Central memory CD8-positive, alpha-beta T cell (primary cell): ENCODE results near the gene MAP1A.

Source experiments
- ATAC-seq: fragments of 150-1000 bp; cut with Tn5 transposase; replicated peaks from 2 replicates; pipeline ENCODE4 v1.10.0; 2022; ENCODE audit warnings: mild to moderate bottlenecking, moderate FRiP score, moderate number of reproducible peaks; ENCODE audit not compliant: poor library complexity, severe bottlenecking; ENCODE audit errors: extremely low read depth
- DNase-seq, 2 donors: peaks; one replicate each; pipeline ENCODE4 v3.0.0; 2021; ENCODE audit warnings: low spot score in 2 of 2
- H3K27ac Mint-ChIP-seq: one replicate; pipeline ENCODE4 v1.8.0; 2022; ENCODE audit warnings: low read depth, mild to moderate bottlenecking, moderate library complexity, mixed read lengths
- H3K27me3 Mint-ChIP-seq: one replicate; pipeline ENCODE4 v1.8.0; 2022; ENCODE audit warnings: mixed read lengths
- H3K36me3 Mint-ChIP-seq: one replicate; pipeline ENCODE4 v1.8.0; 2022; ENCODE audit warnings: mild to moderate bottlenecking, moderate library complexity, mixed read lengths; ENCODE audit not compliant: insufficient read depth
- H3K4me1 Mint-ChIP-seq: one replicate; pipeline ENCODE4 v1.8.0; 2022; ENCODE audit warnings: mixed read lengths
- H3K4me3 Mint-ChIP-seq: one replicate; pipeline ENCODE4 v1.8.0; 2022; ENCODE audit warnings: mild to moderate bottlenecking, moderate library complexity, mixed read lengths
- H3K9me3 Mint-ChIP-seq: one replicate; pipeline ENCODE4 v1.8.0; 2022; ENCODE audit warnings: mixed read lengths

The MAP1A gene

DNA sequence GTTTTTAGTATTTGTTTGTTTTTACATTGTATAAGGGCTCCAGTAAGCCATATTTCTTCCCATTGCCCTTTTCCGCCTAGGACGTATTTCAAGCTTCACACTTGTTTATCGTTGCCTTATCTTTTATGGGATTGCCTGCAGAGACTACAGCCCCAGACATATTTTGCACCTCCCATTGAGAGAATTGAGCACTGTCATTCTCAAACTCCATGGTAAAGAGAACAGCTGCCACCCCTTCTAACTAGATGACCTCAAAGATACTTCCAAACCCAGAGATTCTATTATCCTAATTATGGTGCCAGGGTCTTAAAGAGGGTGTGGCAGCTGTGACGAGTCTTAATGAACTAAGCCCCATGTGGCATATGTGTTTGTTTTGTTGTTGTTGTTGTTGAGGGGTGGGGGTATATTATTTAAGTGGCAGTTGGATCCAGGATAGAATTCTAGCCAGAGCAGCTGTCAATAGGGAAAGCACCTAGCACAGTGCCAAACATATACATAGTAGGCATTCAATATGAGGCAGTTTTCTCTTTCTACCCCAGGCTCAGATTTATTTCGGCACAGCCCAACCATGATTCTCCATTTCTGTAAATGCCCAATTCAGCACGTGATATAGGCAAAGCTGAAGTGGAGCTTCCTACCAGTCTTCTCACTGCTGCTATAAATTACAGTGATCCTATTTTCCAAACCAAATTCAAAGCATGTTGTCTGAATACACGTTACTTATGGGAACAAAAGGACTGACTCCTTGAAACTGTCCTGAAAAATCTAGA is 23.5 kb upstream of the MAP1A start:
- peak overlapping the region; percentile 91 for H3K4me3 Mint-ChIP-seq
- H3K27ac Mint-ChIP-seq = peak overlapping the region; percentile 96
- no peaks in the 10 kb centered on the region for H3K9me3 Mint-ChIP-seq
- ATAC-seq (no peak), DNase-seq (no peak)
- H3K27me3 Mint-ChIP-seq = no peaks in the 10 kb centered on the region
- H3K36me3 Mint-ChIP-seq = peaks cover 17% of the 10 kb centered on the region
- peaks cover 29% of the 10 kb centered on the region for H3K4me1 Mint-ChIP-seq

GRCh38 chr15:43498990-43499389 is 18.4 kb upstream of the MAP1A start:
- no peak overlapping the region for H3K4me3 Mint-ChIP-seq
- DNase-seq (no peak), ATAC-seq (no peak)
- H3K27me3 Mint-ChIP-seq = no peaks in the 10 kb centered on the region
- H3K27ac Mint-ChIP-seq = no peak overlapping the region
- H3K9me3 Mint-ChIP-seq = no peaks in the 10 kb centered on the region
- H3K36me3 Mint-ChIP-seq = no peaks in the 10 kb centered on the region
- H3K4me1 Mint-ChIP-seq = no peaks in the 10 kb centered on the region

GRCh38 chr15:43499635-43500034 is 17.8 kb upstream of the MAP1A start:
- Mint-ChIP-seq H3K27me3 (no peaks in the 10 kb centered on the region), H3K27ac (no peak overlapping the region), H3K4me3 (no peak overlapping the region), H3K9me3 (no peaks in the 10 kb centered on the region), H3K4me1 (no peaks in the 10 kb centered on the region), H3K36me3 (no peaks in the 10 kb centered on the region)
- DNase-seq = no peak
- no peak for ATAC-seq

GRCh38 chr15:43505738-43506137 is 11.7 kb upstream of the MAP1A start:
- no peak overlapping the region for H3K4me3 Mint-ChIP-seq
- DNase-seq (no peak), ATAC-seq (no peak)
- no peaks in the 10 kb centered on the region for H3K9me3 Mint-ChIP-seq
- peaks cover 7% of the 10 kb centered on the region for H3K4me1 Mint-ChIP-seq
- no peaks in the 10 kb centered on the region for H3K27me3 Mint-ChIP-seq
- peaks cover 5% of the 10 kb centered on the region for H3K36me3 Mint-ChIP-seq
- H3K27ac Mint-ChIP-seq = no peak overlapping the region

GRCh38 chr15:43508421-43508820 is 9.0 kb upstream of the MAP1A start:
- Mint-ChIP-seq H3K36me3 (peaks cover 9% of the 10 kb centered on the region), H3K4me3 (no peak overlapping the region), H3K27ac (no peak overlapping the region), H3K9me3 (no peaks in the 10 kb centered on the region), H3K27me3 (no peaks in the 10 kb centered on the region), H3K4me1 (peaks cover 20% of the 10 kb centered on the region)
- ATAC-seq (no peak), DNase-seq (no peak)

DNA sequence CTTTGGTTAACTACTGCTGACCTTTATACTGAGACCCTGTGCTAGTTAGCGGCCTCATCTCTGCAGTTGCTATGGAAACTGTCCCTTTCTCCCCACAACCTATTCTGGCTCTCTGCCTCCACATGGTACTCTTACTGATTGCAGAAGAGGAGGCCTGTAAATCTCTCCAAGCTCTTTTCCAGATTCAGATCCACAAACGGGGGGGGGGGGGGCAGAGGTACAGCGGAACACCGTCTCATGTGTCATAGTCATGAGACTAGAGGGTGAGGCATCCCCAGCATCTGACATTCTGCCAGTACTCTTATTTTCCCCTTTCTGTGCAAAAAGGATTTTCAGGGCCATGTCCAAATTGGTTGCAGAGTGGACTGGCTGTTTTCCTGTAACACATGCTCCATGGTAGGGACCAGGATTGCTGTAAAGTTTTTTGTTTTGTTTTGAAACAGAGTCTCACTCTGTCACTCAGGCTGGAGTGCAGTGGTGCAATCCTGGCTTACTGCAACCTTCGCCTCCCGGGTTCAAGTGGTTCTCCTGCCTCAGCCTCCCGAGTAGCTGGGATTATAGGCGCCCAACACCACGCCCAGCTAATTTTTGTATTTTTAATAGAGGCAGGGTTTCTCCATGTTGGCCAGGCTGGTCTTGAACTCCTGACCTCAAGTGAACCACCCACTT is 8.3 kb upstream of the MAP1A start:
- DNase-seq (no peak), ATAC-seq (no peak)
- H3K27ac Mint-ChIP-seq = no peak overlapping the region
- peaks cover 9% of the 10 kb centered on the region for H3K36me3 Mint-ChIP-seq
- no peaks in the 10 kb centered on the region for H3K9me3 Mint-ChIP-seq
- H3K27me3 Mint-ChIP-seq = no peaks in the 10 kb centered on the region
- H3K4me3 Mint-ChIP-seq = peak overlapping the region; percentile 92
- peaks cover 20% of the 10 kb centered on the region for H3K4me1 Mint-ChIP-seq

- peaks cover 9% of the 10 kb centered on the region for H3K36me3 Mint-ChIP-seq
- no peaks in the 10 kb centered on the region for H3K9me3 Mint-ChIP-seq
- H3K27me3 Mint-ChIP-seq = no peaks in the 10 kb centered on the region
- peak overlapping the region; percentile 98 for H3K27ac Mint-ChIP-seq
- peaks cover 20% of the 10 kb centered on the region for H3K4me1 Mint-ChIP-seq
- H3K4me3 Mint-ChIP-seq = peak overlapping the region; percentile 92
- DNase-seq (no peak), ATAC-seq (no peak)
Measured at GRCh38 chr15:43509660-43510199, 7.7 kb upstream of the MAP1A start.

GRCh38 chr15:43510200-43511011 is 7.0 kb upstream of the MAP1A start:
- Mint-ChIP-seq H3K4me3 (peak overlapping the region; percentile 92), H3K27ac (peak overlapping the region; percentile 98), H3K36me3 (peaks cover 9% of the 10 kb centered on the region), H3K9me3 (no peaks in the 10 kb centered on the region), H3K27me3 (no peaks in the 10 kb centered on the region), H3K4me1 (peaks cover 20% of the 10 kb centered on the region)
- DNase-seq = peak; percentile 87 to 92
- ATAC-seq = peak; percentile 89

- H3K36me3 Mint-ChIP-seq = peaks cover 9% of the 10 kb centered on the region
- ATAC-seq (no peak), DNase-seq (no peak)
- no peaks in the 10 kb centered on the region for H3K9me3 Mint-ChIP-seq
- peak overlapping the region; percentile 92 for H3K4me3 Mint-ChIP-seq
- H3K4me1 Mint-ChIP-seq = peaks cover 20% of the 10 kb centered on the region
- H3K27ac Mint-ChIP-seq = peak overlapping the region; percentile 98
- H3K27me3 Mint-ChIP-seq = peaks cover 8% of the 10 kb centered on the region
Measured at GRCh38 chr15:43511012-43511885, 6.2 kb upstream of the MAP1A start.

- Mint-ChIP-seq H3K4me1 (peaks cover 20% of the 10 kb centered on the region), H3K9me3 (no peaks in the 10 kb centered on the region), H3K27me3 (peaks cover 31% of the 10 kb centered on the region), H3K4me3 (no peak overlapping the region), H3K36me3 (peaks cover 11% of the 10 kb centered on the region), H3K27ac (no peak overlapping the region)
- no peak for DNase-seq
- ATAC-seq = no peak
Measured at GRCh38 chr15:43513550-43513949, 3.9 kb upstream of the MAP1A start.

DNA sequence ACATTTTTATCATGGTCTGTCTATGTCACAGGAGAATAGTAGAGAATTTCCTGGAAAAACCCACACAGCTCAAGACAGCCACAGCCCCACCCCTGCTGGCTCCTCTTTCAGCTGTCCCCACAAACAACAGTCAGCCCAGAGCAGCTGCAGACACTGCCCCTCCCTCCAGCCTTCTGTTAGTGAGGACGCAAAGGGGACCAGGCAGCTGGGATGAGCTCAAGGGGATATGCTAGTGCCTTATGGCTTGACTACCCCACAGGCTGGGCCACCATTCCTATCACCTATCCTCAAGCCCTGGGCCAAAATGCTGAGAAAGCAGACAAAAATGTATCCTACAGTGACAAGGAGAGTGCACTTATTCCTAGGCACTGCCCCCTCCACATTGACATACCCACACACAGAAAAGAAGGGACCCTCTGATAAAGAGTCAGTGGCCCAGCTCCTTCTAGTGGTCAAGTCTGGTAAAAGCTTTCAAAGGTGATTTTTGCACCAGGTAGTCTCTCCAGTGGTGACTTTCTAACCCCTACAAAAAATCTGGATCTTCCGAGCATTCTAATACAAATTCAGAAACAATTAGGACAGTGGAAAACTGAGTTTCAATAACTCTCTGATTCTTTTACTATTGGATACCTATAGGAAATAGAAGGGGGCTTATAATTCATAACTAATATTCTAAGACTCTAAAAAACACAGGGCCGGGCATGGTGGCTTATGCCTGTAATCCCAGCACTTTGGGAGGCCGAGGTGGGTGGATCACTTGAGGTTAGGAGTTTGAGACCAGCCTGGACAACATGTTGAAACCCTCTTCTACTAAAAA is 3.0 kb upstream of the MAP1A start:
- ATAC-seq (no peak), DNase-seq (no peak)
- peaks cover 20% of the 10 kb centered on the region for H3K4me1 Mint-ChIP-seq
- no peak overlapping the region for H3K27ac Mint-ChIP-seq
- H3K4me3 Mint-ChIP-seq = no peak overlapping the region
- peaks cover 40% of the 10 kb centered on the region for H3K27me3 Mint-ChIP-seq
- no peaks in the 10 kb centered on the region for H3K9me3 Mint-ChIP-seq
- peaks cover 12% of the 10 kb centered on the region for H3K36me3 Mint-ChIP-seq
